ENCODE results near the gene MTUS2.
A peak's percentile ranks its signal among the peaks of the same experiment; 100 is the strongest.

The MTUS2 gene

GRCh38 chr13:29451976-29452375 is 631.8 kb downstream of the MTUS2 start:
- no peak overlapping the region for H3K27ac ChIP-seq
- TF ChIP-seq ZFX (IDR thresholded peaks at IDR 0.05; ENCODE audit: borderline replicate concordance) (no peak), CTCF (IDR thresholded peaks at IDR 0.05) (no peak)

DNA sequence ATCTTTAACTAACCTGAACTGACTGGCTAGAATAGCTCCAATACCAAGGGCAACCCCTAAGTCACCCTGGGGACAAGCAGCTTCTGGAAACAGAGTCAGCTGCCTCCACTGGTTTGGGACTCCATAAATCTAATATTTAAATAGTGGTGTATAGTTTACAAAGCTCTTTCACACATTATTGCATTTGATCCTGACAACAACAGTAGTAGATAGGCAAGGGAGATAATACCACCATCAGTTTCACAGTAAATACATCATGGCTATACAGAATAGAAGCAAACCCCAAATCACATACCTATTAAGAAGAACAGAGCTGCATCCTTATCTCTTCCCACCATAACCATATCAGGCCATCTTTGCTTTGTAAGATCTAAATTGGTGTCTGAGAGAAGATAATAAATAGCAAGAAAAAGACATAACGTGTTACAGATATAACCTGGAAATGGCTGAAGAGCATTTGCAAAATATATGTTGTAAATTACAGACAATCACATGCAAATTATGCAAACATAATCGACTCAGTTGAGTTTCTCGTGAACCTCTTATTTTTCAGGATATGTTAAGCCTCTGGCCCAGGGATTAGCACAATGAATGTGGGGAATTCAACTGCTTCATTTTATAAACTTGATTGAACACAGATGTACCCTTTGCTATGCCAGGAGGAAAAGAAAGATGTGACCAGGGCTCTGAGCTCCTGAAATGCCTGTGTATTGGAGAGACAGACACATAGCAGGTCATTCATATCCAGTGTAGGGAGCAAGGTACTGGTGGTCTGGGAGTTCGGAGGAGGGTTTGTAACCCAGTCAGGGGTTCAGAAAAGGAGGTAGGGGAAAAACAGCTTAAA is 632.9 kb downstream of the MTUS2 start:
- TF ChIP-seq ZFX (IDR thresholded peaks at IDR 0.05; ENCODE audit: borderline replicate concordance) (no peak), CTCF (IDR thresholded peaks at IDR 0.05) (no peak)

DNA sequence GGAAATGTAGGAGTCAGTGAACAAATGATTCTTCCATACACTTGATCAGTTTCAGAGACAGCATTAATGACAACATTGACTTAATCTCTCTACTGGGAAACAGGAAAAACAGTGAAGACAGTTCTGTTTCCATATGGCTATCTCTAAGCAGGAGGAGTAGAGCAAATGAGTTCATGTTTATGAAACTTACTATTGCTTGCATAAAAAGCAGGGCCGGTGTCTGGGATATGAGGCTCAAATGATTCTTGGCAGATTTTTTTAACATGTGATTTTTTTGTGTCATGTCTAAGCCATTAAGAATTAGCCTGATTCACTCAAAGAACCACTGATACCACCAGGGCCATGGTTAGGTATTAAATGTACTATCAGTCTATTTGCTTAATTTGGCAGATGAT is 633.5 kb downstream of the MTUS2 start:
- no peak for TF ChIP-seq ZFX (IDR thresholded peaks at IDR 0.05; ENCODE audit: borderline replicate concordance)
- no peak for TF ChIP-seq CTCF (IDR thresholded peaks at IDR 0.05)

More for the DNA sequence above, 632.9 kb downstream of the MTUS2 start:
- no peak overlapping the region for H3K27ac ChIP-seq

DNA sequence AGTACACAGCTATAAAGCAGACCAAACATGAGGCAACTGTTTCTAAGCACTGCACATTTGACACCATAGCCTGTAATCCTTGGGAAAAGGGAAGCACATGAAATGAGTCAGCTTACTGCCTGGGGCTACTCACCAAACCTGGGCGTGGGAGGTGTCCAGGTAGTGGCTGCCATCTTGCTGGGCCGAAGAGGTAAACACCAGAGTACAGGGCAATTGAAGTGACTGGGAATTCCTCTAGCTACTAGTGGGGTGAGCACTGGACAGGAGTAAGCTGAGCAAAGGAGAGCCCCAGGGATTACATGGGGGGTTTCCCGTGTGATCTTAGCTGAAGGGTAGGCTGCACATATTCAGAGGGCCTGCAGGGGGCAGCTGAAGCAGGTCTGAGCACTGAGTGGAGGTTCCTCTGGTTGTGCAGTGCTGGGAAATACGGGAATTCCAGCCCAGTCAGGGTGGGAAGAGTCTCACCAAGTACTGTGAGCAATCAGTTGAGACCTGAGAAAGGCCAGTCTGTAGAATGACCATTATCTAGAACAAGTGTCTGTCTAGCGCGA is 634.9 kb downstream of the MTUS2 start:
- H3K27ac ChIP-seq: no peak overlapping the region
- TF ChIP-seq ZFX (IDR thresholded peaks at IDR 0.05; ENCODE audit: borderline replicate concordance) (no peak), CTCF (IDR thresholded peaks at IDR 0.05) (peak; percentile 73)

More for the DNA sequence above, 633.5 kb downstream of the MTUS2 start:
- no peak overlapping the region for H3K27ac ChIP-seq

- TF ChIP-seq ZFX (IDR thresholded peaks at IDR 0.05; ENCODE audit: borderline replicate concordance) (no peak), CTCF (IDR thresholded peaks at IDR 0.05) (no peak)
- H3K27ac ChIP-seq: no peak overlapping the region
Measured at GRCh38 chr13:29456419-29456818, 636.3 kb downstream of the MTUS2 start.

DNA sequence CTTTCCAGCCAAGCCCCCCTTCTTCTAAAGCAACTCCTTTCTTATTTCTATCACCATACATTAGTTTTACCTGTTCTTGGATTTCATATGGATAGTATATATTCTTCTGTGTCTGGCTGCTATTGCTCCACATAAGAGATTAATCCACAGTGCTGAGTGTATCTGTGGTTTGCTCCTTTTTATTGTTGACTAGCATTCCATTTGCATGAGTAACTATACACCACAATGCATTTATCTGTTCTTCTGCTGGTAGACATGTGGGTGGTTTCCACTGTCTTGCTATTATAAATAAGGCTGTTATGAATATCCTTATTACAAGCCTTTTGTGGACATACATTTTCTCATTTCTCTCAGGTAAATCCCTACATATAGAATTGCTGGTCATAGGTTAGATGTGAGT is 637.2 kb downstream of the MTUS2 start:
- no peak for TF ChIP-seq CTCF (IDR thresholded peaks at IDR 0.05)
- TF ChIP-seq ZFX (IDR thresholded peaks at IDR 0.05; ENCODE audit: borderline replicate concordance): no peak
- H3K27ac ChIP-seq: no peak overlapping the region

DNA sequence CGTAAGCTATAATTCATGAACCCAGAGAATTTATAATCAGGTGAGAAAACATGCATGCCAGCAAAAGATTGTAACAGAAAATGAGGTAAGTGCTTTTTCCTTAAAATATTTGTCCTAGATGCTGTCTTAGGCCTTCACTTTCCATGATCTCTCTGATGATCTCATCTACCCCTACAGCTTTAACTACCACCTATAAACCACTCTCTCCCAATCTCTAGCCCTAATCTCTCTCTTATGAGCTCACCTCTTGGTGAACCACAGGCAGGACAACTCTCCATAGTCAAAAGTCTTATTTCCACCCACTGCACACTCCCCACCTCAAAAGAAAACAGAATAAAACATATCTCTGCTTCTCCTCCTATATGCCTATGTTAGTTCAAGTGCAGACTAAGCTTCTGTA is 638.3 kb downstream of the MTUS2 start:
- no peak for TF ChIP-seq CTCF (IDR thresholded peaks at IDR 0.05)
- TF ChIP-seq ZFX (IDR thresholded peaks at IDR 0.05; ENCODE audit: borderline replicate concordance): no peak
- H3K27ac ChIP-seq: no peak overlapping the region

All from 22Rv1 (cell line).